CD8-positive, alpha-beta memory T cell (primary cell): Measurements from ENCODE around the gene ZBTB48. TPM values are rescaled to one million over a fixed set of nuclear protein-coding genes. Genes with fewer than 3 reads are reported as not detected.

Source experiments
- CTCF ChIA-PET: fragments of 350-600 bp; sonication (Branson Sonifier 250); formaldehyde crosslinking; loops from one replicate; lab custom pipeline; 2021; ENCODE audit warnings: antibody characterized with exemption; lab: Charles Lee
- POLR2A ChIA-PET: fragments of 350-600 bp; sonication (Branson Sonifier 250); formaldehyde crosslinking; loops from one replicate; lab custom pipeline; 2021; ENCODE audit warnings: antibody characterized with exemption; lab: Charles Lee
- DNase-seq, 5 donors: peaks; one replicate each; pipeline versions ENCODE4 v3.0.0 to v3.0.0-alpha.2; 2020 to 2022; ENCODE audit warnings: mixed read lengths in 1 of 5
- H3K27ac ChIP-seq: one replicate; pipeline ENCODE4 v1.7.0; 2013; ENCODE audit warnings: low read depth, mild to moderate bottlenecking, low read length, moderate library complexity
- H3K27me3 ChIP-seq: 2 replicates; pipeline ENCODE4 v1.7.0; 2013; ENCODE audit warnings: low read length, mild to moderate bottlenecking; ENCODE audit not compliant: insufficient read depth, poor library complexity, severe bottlenecking
- H3K36me3 ChIP-seq: 2 replicates; pipeline ENCODE4 v1.7.0; 2013; ENCODE audit warnings: mild to moderate bottlenecking, low read length, moderate library complexity; ENCODE audit not compliant: insufficient read depth
- H3K4me1 ChIP-seq: 2 replicates; pipeline ENCODE4 v1.7.0; 2013; ENCODE audit warnings: mild to moderate bottlenecking, low read length, moderate library complexity; ENCODE audit not compliant: insufficient read depth
- H3K4me3 ChIP-seq: 2 replicates; pipeline ENCODE4 v1.7.0; 2013; ENCODE audit warnings: mild to moderate bottlenecking, low read length
- H3K9me3 ChIP-seq: 2 replicates; pipeline ENCODE4 v1.7.0; 2013; ENCODE audit warnings: mild to moderate bottlenecking, low read length
- H3K27ac Mint-ChIP-seq, 8 donors: one replicate each; pipeline ENCODE4 v1.8.0; 2020 to 2021; ENCODE audit warnings: mixed read lengths in 8 of 8, mild to moderate bottlenecking in 6 of 8, inconsistent platforms in 3 of 8, moderate library complexity in 3 of 8
- H3K27me3 Mint-ChIP-seq, 2 donors: one replicate each; pipeline ENCODE4 v1.8.0; 2020 to 2021; ENCODE audit warnings: mixed read lengths in 2 of 2, mild to moderate bottlenecking in 1 of 2, moderate library complexity in 1 of 2
- H3K36me3 Mint-ChIP-seq, 3 donors: one replicate each; pipeline ENCODE4 v1.8.0; 2020 to 2021; ENCODE audit warnings: mixed read lengths in 3 of 3, inconsistent platforms in 1 of 3, mild to moderate bottlenecking in 1 of 3
- H3K4me1 Mint-ChIP-seq, 3 donors: one replicate each; pipeline ENCODE4 v1.8.0; 2020 to 2021; ENCODE audit warnings: mixed read lengths in 3 of 3, inconsistent platforms in 1 of 3, mild to moderate bottlenecking in 1 of 3
- H3K4me3 Mint-ChIP-seq, 7 donors: one replicate each; pipeline ENCODE4 v1.8.0; 2020 to 2021; ENCODE audit warnings: mixed read lengths in 7 of 7, mild to moderate bottlenecking in 6 of 7, moderate library complexity in 4 of 7, inconsistent platforms in 2 of 7
- H3K9me3 Mint-ChIP-seq, 5 donors: one replicate each; pipeline ENCODE4 v1.8.0; 2020 to 2022; ENCODE audit warnings: mixed read lengths in 5 of 5, mild to moderate bottlenecking in 3 of 5, moderate library complexity in 2 of 5, inconsistent platforms in 1 of 5
- polyA plus RNA-seq: library from polyadenylated mRNA; unstranded; fragments of 300-500 nt; fragmentation: Illumina TruSeq; gene quantifications from one replicate; pipeline ENCODE4 v1.2.3, GENCODE V29; 2021
- total RNA-seq, 2 experiments: library from RNA; stranded (reverse); gene quantifications; one replicate each; pipeline ENCODE4 v1.2.3, GENCODE V29; 2021

ZBTB48 gene
- total and polyA plus RNA-seq, 3 experiments from 2014 or later: 24.1 to 31.7 (median 25.0) TPM

DNA sequence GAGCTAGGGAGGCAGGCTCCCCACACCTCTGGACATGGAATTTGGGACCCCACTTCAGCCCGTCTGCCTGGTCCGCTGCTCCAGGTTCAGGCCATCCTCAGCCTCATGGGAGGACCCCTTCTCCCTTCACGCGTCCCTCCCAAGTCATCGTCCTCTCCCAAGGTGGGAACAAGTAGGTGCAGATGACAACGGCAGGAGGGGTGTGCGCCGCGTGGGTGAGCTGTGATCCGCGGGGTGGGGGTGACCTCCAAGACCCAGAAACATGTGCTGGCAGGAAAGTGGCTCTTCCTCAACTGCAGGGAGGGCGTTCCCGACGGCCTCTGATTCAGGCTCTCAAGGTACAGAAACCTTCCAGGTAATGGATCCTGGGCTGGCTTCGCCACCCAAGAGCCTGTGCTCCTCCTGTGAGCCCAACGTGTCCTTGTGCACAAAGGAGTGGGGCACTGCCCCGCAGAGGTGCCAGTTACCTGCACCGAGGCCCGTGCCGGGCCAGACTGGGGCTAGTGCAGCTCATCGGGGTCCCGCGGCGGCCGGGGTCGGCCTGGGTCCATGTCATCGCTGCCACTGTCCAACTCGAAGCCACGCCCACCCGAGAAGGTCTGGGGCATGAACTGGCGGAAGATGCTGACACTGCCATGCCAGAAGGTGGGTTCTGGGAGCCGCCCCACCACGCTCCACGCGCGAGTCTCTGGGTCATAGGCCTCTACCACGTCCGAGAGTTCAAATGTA is 13.2 kb downstream of the ZBTB48 start:
- DNase-seq: no peak
- H3K9me3 ChIP-seq: no peaks in the 10 kb centered on the region
- no peak overlapping the region for H3K4me3 ChIP-seq
- Mint-ChIP-seq H3K27ac (no peak overlapping the region), H3K9me3 (no peaks in the 10 kb centered on the region), H3K4me3 (no peak overlapping the region), H3K27me3 (no peaks in the 10 kb centered on the region), H3K4me1 (peaks cover 26 to 69% (median 29%) of the 10 kb centered on the region in 3 donors), H3K36me3 (peaks cover 0 to 93% (median 4%) of the 10 kb centered on the region in 3 donors)
- no peaks in the 10 kb centered on the region for H3K27me3 ChIP-seq
- POLR2A ChIA-PET: no interaction called here
- H3K4me1 ChIP-seq: peaks cover 43% of the 10 kb centered on the region
- no peak overlapping the region for H3K27ac ChIP-seq
- CTCF ChIA-PET: interaction anchor here (1.1 kb wide), 1 partner anchor 105 kb away, joined by 3 read pairs; no protein-coding TSS in a partner anchor
- peaks cover 50% of the 10 kb centered on the region for H3K36me3 ChIP-seq

DNA sequence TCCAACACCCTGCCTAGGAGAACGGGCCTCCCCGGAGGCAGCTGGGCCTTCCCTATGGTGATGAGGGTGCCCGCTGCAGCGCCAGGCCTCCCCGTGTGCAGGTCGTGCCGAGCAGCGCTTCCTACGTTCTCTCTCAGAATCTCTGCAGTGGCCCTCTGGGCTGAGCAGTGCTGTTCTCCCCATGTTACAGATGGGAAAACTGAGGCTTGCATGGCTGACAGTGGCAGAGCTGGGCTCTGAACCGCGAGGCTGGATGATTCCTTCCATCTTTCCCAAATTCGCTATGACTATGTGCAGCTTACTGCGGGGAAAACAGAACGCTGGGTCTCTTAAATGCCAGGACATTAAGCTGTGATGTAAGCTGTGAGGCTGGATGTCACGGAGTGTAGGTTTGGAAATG is 14.0 kb downstream of the ZBTB48 start:
- Histone ChIP-seq H3K36me3 (peaks cover 52% of the 10 kb centered on the region), H3K9me3 (no peaks in the 10 kb centered on the region), H3K4me3 (no peak overlapping the region), H3K4me1 (peaks cover 49% of the 10 kb centered on the region), H3K27ac (no peak overlapping the region), H3K27me3 (no peaks in the 10 kb centered on the region)
- Mint-ChIP-seq H3K4me1 (peaks cover 29 to 76% (median 29%) of the 10 kb centered on the region in 3 donors), H3K27me3 (no peaks in the 10 kb centered on the region), H3K27ac (peak overlapping the region in 1 of 8 donors; percentile 48), H3K36me3 (peaks cover 0 to 88% (median 4%) of the 10 kb centered on the region in 3 donors), H3K9me3 (no peaks in the 10 kb centered on the region), H3K4me3 (no peak overlapping the region)
- POLR2A ChIA-PET: no interaction called here
- no peak for DNase-seq
- CTCF ChIA-PET: no interaction called here

DNA sequence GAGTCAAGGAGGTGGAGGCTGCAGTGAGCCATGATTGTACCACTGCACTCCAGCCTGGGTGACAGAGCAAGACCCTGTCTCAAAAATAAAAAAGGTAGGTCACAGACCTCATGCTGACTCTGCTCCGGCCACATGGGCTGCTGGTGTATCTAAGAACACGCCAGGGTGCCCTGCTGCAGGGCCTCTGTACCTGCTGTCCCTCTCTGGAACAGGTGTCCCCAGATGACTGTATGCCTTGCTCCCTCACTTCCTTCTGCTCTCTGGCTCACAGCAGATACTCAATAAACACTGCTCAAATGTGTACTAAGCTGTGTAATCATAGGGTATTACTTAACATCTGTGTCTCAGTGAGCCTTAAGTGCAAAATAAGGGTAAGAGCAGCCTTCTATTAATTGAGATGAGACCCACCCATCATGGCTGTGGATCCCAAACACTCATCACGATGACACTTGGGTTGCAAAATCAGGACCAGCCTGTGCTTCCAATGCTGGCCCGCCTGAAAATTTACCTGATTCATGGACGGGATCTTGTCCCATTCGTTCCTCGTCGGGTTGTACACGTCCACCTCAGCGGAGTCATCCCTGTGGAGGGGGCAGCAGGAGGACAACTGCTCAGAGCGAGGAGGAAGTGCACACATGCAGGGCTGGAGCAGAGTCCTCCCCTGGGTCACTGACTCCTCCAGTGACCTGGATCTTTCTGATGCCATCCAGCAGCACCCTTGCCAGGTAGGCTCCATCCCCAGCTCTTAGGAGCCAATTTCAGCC is 15.4 kb downstream of the ZBTB48 start:
- H3K4me1 ChIP-seq: peaks cover 59% of the 10 kb centered on the region

GRCh38 chr1:6596351-6596750 is 16.6 kb downstream of the ZBTB48 start:
- H3K36me3 ChIP-seq: peaks cover 52% of the 10 kb centered on the region
- H3K4me1 ChIP-seq: peaks cover 60% of the 10 kb centered on the region
- peaks cover 0 to 80% (median 4%) of the 10 kb centered on the region in 3 donors for H3K36me3 Mint-ChIP-seq
- ChIA-PET CTCF (no interaction called here), POLR2A (interaction anchor here (1.4 to 1.5 kb wide), 2 partner anchors 12 to 16 kb away, joined by 3 to 4 read pairs; partner anchors contain the start of gene ZBTB48)
- no peaks in the 10 kb centered on the region for H3K27me3 Mint-ChIP-seq
- no peaks in the 10 kb centered on the region for H3K27me3 ChIP-seq
- no peaks in the 10 kb centered on the region for H3K9me3 ChIP-seq
- H3K4me1 Mint-ChIP-seq: peaks cover 45 to 79% (median 53%) of the 10 kb centered on the region in 3 donors
- H3K4me3 Mint-ChIP-seq: peak overlapping the region in 2 of 7 donors; percentile 62 to 74
- no peaks in the 10 kb centered on the region for H3K9me3 Mint-ChIP-seq
- H3K27ac ChIP-seq: no peak overlapping the region
- H3K4me3 ChIP-seq: no peak overlapping the region
- H3K27ac Mint-ChIP-seq: peak overlapping the region in 3 of 8 donors; percentile 22 to 50 (median 45)
- DNase-seq: no peak

More for the DNA sequence above, 15.4 kb downstream of the ZBTB48 start:
- Mint-ChIP-seq H3K36me3 (peaks cover 0 to 83% (median 4%) of the 10 kb centered on the region in 3 donors), H3K4me1 (peaks cover 42 to 82% (median 43%) of the 10 kb centered on the region in 3 donors), H3K4me3 (peak overlapping the region in 1 of 7 donors; percentile 62), H3K27me3 (no peaks in the 10 kb centered on the region), H3K9me3 (no peaks in the 10 kb centered on the region), H3K27ac (peak overlapping the region in 3 of 8 donors; percentile 35 to 57 (median 39))
- Histone ChIP-seq H3K27me3 (no peaks in the 10 kb centered on the region), H3K9me3 (no peaks in the 10 kb centered on the region), H3K4me3 (no peak overlapping the region), H3K36me3 (peaks cover 52% of the 10 kb centered on the region), H3K27ac (no peak overlapping the region)
- DNase-seq: no peak
- CTCF ChIA-PET: no interaction called here
- POLR2A ChIA-PET: interaction anchor here (0.6 kb wide), 1 partner anchor 21 kb away, joined by 3 read pairs; no protein-coding TSS in a partner anchor

- ChIA-PET CTCF (interaction anchor here (1.0 to 1.6 kb wide), 3 partner anchors 43 to 111 kb away, joined by 3 to 6 read pairs (median 3); partner anchors contain the start of gene NOL9), POLR2A (interaction anchor here (1.4 to 1.5 kb wide), 2 partner anchors 13 to 17 kb away, joined by 3 to 4 read pairs; partner anchors contain the start of gene ZBTB48)
- Mint-ChIP-seq H3K9me3 (no peaks in the 10 kb centered on the region), H3K27ac (peak overlapping the region in 3 of 8 donors; percentile 21 to 45 (median 22)), H3K4me1 (peaks cover 45 to 71% (median 48%) of the 10 kb centered on the region in 3 donors), H3K36me3 (peaks cover 0 to 78% (median 4%) of the 10 kb centered on the region in 3 donors), H3K27me3 (no peaks in the 10 kb centered on the region), H3K4me3 (peak overlapping the region in 3 of 7 donors; percentile 26 to 40 (median 38))
- DNase-seq: no peak
- no peak overlapping the region for H3K27ac ChIP-seq
- H3K36me3 ChIP-seq: peaks cover 52% of the 10 kb centered on the region
- no peaks in the 10 kb centered on the region for H3K27me3 ChIP-seq
- H3K9me3 ChIP-seq: no peaks in the 10 kb centered on the region
- H3K4me3 ChIP-seq: no peak overlapping the region
- peaks cover 53% of the 10 kb centered on the region for H3K4me1 ChIP-seq
Measured at GRCh38 chr1:6596886-6597776, 17.3 kb downstream of the ZBTB48 start.

- peaks cover 50% of the 10 kb centered on the region for H3K4me1 ChIP-seq
- H3K4me1 Mint-ChIP-seq: peaks cover 45 to 66% (median 48%) of the 10 kb centered on the region in 3 donors
- H3K27me3 ChIP-seq: no peaks in the 10 kb centered on the region
- no peaks in the 10 kb centered on the region for H3K9me3 Mint-ChIP-seq
- peak overlapping the region in 2 of 7 donors; percentile 14 to 99 for H3K4me3 Mint-ChIP-seq
- H3K9me3 ChIP-seq: no peaks in the 10 kb centered on the region
- peaks cover 0 to 74% (median 4%) of the 10 kb centered on the region in 3 donors for H3K36me3 Mint-ChIP-seq
- POLR2A ChIA-PET: interaction anchor here (1.4 to 1.5 kb wide), 2 partner anchors 13 to 18 kb away, joined by 3 to 4 read pairs; partner anchors contain the start of gene ZBTB48
- H3K36me3 ChIP-seq: peaks cover 51% of the 10 kb centered on the region
- H3K4me3 ChIP-seq: no peak overlapping the region
- no peak for DNase-seq
- H3K27me3 Mint-ChIP-seq: no peaks in the 10 kb centered on the region
- H3K27ac Mint-ChIP-seq: no peak overlapping the region
- H3K27ac ChIP-seq: no peak overlapping the region
- CTCF ChIA-PET: interaction anchor here (1.0 to 4.6 kb wide), 5 partner anchors 10 to 112 kb away, joined by 3 to 28 read pairs (median 4); partner anchors contain the start of genes NOL9 and ZBTB48
Measured at GRCh38 chr1:6597777-6598131, 18.0 kb downstream of the ZBTB48 start.
